ENCODE measurements around the gene CKAP5. TPM values are rescaled to one million over a fixed set of nuclear protein-coding genes. Genes with fewer than 3 reads are reported as not detected.
A peak's percentile ranks its signal among the peaks of the same experiment; 100 is the strongest.

The CKAP5 gene
- total RNA-seq, 1 donor from 2014 or later = 247 TPM

GRCh38 chr11:46741600-46742484, 104.2 kb downstream of the CKAP5 start:
- Histone ChIP-seq H2AFZ (replicated peaks) (no peak overlapping the region), H3K79me2 (ENCODE audit: low read depth) (no peaks in the 10 kb centered on the region), H3K9ac (no peak overlapping the region), H3F3A (ENCODE audit: low read depth) (peaks cover 6% of the 10 kb centered on the region), H4K20me1 (ENCODE audit: low read depth) (no peaks in the 10 kb centered on the region), H3K27me3 (no peaks in the 10 kb centered on the region), H3K27ac (no peak overlapping the region), H3K4me3 (no peak overlapping the region), H3K36me3 (peaks cover 11% of the 10 kb centered on the region), H3K9me3 (ENCODE audit: low read depth) (no peaks in the 10 kb centered on the region), H3K4me2 (no peak overlapping the region), H3K4me1 (no peaks in the 10 kb centered on the region)
- Mint-ChIP-seq H3K27ac (no peak overlapping the region), H3K36me3 (peaks cover 36% of the 10 kb centered on the region), H3K27me3 (ENCODE audit: insufficient read depth, low read depth) (no peaks in the 10 kb centered on the region), H3K4me3 (no peak overlapping the region), H3K9me3 (no peaks in the 10 kb centered on the region), H3K4me1 (no peaks in the 10 kb centered on the region)
- DNase-seq (ENCODE audit: low spot score) = no peak
- TF ChIP-seq EZH2 (IDR thresholded peaks at IDR 0.05) (no peak), CTCF (IDR thresholded peaks at IDR 0.05) (no peak), EZH2phosphoT487 (IDR thresholded peaks at IDR 0.05) (no peak)

- TF ChIP-seq EZH2phosphoT487 (IDR thresholded peaks at IDR 0.05) (no peak), EZH2 (IDR thresholded peaks at IDR 0.05) (no peak), CTCF (IDR thresholded peaks at IDR 0.05) (no peak)
- DNase-seq (ENCODE audit: low spot score) = no peak
- H3K4me1 ChIP-seq = no peaks in the 10 kb centered on the region
- no peaks in the 10 kb centered on the region for H3K27me3 ChIP-seq
- peak overlapping the region; percentile 50 for H3K27ac Mint-ChIP-seq
- H3K9me3 Mint-ChIP-seq = no peaks in the 10 kb centered on the region
- H3K27ac ChIP-seq = no peak overlapping the region
- H4K20me1 ChIP-seq (ENCODE audit: low read depth) = no peaks in the 10 kb centered on the region
- H3K27me3 Mint-ChIP-seq (ENCODE audit: insufficient read depth, low read depth) = no peaks in the 10 kb centered on the region
- H3K9me3 ChIP-seq (ENCODE audit: low read depth) = no peaks in the 10 kb centered on the region
- H3K4me3 ChIP-seq = no peak overlapping the region
- H3F3A ChIP-seq (ENCODE audit: low read depth) = peaks cover 4% of the 10 kb centered on the region
- H3K36me3 ChIP-seq = peaks cover 5% of the 10 kb centered on the region
- H3K9ac ChIP-seq = no peak overlapping the region
- H2AFZ ChIP-seq (replicated peaks) = no peak overlapping the region
- no peak overlapping the region for H3K4me2 ChIP-seq
- H3K79me2 ChIP-seq (ENCODE audit: low read depth) = no peaks in the 10 kb centered on the region
- H3K36me3 Mint-ChIP-seq = peaks cover 25% of the 10 kb centered on the region
- no peak overlapping the region for H3K4me3 Mint-ChIP-seq
- no peaks in the 10 kb centered on the region for H3K4me1 Mint-ChIP-seq
Measured at GRCh38 chr11:46738887-46739286, 107.2 kb downstream of the CKAP5 start.

GRCh38 chr11:46737699-46738098, 108.4 kb downstream of the CKAP5 start:
- H3K79me2 ChIP-seq (ENCODE audit: low read depth) = no peaks in the 10 kb centered on the region
- TF ChIP-seq EZH2 (IDR thresholded peaks at IDR 0.05) = no peak
- no peak overlapping the region for H2AFZ ChIP-seq (replicated peaks)
- H3K9me3 ChIP-seq (ENCODE audit: low read depth) = no peaks in the 10 kb centered on the region
- H3K4me1 ChIP-seq = no peaks in the 10 kb centered on the region
- peaks cover 1% of the 10 kb centered on the region for H3K36me3 ChIP-seq
- Mint-ChIP-seq H3K36me3 (peaks cover 16% of the 10 kb centered on the region), H3K27me3 (ENCODE audit: insufficient read depth, low read depth) (no peaks in the 10 kb centered on the region), H3K4me1 (no peaks in the 10 kb centered on the region), H3K9me3 (no peaks in the 10 kb centered on the region), H3K4me3 (no peak overlapping the region), H3K27ac (no peak overlapping the region)
- H3K9ac ChIP-seq = no peak overlapping the region
- no peak overlapping the region for H3K4me2 ChIP-seq
- H4K20me1 ChIP-seq (ENCODE audit: low read depth) = no peaks in the 10 kb centered on the region
- H3K27ac ChIP-seq = no peak overlapping the region
- H3K4me3 ChIP-seq = no peak overlapping the region
- no peaks in the 10 kb centered on the region for H3K27me3 ChIP-seq
- peaks cover 3% of the 10 kb centered on the region for H3F3A ChIP-seq (ENCODE audit: low read depth)
- no peak for DNase-seq (ENCODE audit: low spot score)

- Histone ChIP-seq H3K4me3 (no peak overlapping the region), H3K27ac (no peak overlapping the region), H3K4me2 (no peak overlapping the region), H3K9ac (no peak overlapping the region), H3K9me3 (ENCODE audit: low read depth) (no peaks in the 10 kb centered on the region), H3K4me1 (no peaks in the 10 kb centered on the region), H3K36me3 (no peaks in the 10 kb centered on the region), H3F3A (ENCODE audit: low read depth) (peaks cover 3% of the 10 kb centered on the region), H3K27me3 (no peaks in the 10 kb centered on the region), H4K20me1 (ENCODE audit: low read depth) (no peaks in the 10 kb centered on the region), H2AFZ (replicated peaks) (no peak overlapping the region), H3K79me2 (ENCODE audit: low read depth) (no peaks in the 10 kb centered on the region)
- Mint-ChIP-seq H3K27me3 (ENCODE audit: insufficient read depth, low read depth) (no peaks in the 10 kb centered on the region), H3K36me3 (peaks cover 6% of the 10 kb centered on the region), H3K27ac (no peak overlapping the region), H3K4me1 (no peaks in the 10 kb centered on the region), H3K9me3 (no peaks in the 10 kb centered on the region), H3K4me3 (no peak overlapping the region)
- DNase-seq (ENCODE audit: low spot score) = no peak
- TF ChIP-seq CTCF (IDR thresholded peaks at IDR 0.05) (no peak), EZH2phosphoT487 (IDR thresholded peaks at IDR 0.05) (no peak), EZH2 (IDR thresholded peaks at IDR 0.05) (no peak)
Measured at GRCh38 chr11:46736615-46737014, 109.5 kb downstream of the CKAP5 start.

Data from neural progenitor cell (in vitro differentiated cells).